ENCODE data around the gene ATP11C. TPM values are rescaled to one million over a fixed set of nuclear protein-coding genes. Genes with fewer than 3 reads are reported as not detected.

Gene ATP11C
- polyA plus RNA-seq, 1 donor (not counting 4 experiments of a cell fraction or from before 2014, with no cell fraction given) = 14.0 TPM

GRCh38 chrX:139758809-139759208 lies 174.0 kb downstream of the ATP11C start:
- H3K9me3 ChIP-seq (ENCODE audit: control insufficient read depth, low read depth, low read length) = no peaks in the 10 kb centered on the region
- dilution Hi-C loops (cut with MboI; ENCODE audit: extremely low pct_ligation_motif_present, low sequenced_read_pairs) = no loop called here
- H2AFZ ChIP-seq (ENCODE audit: control insufficient read depth, low read length) = no peak overlapping the region
- no peak for FAIRE-seq
- no peak for DNase-seq (ENCODE audit: low read depth, low spot score)
- no peak overlapping the region for H3K4me3 ChIP-seq (ENCODE audit: control insufficient read depth in 2 of 3, extremely low read depth in 1 of 3, insufficient read depth in 2 of 3, low read depth in 1 of 3, low read length in 3 of 3)
- H3K36me3 ChIP-seq (ENCODE audit: control insufficient read depth in 2 of 2, extremely low read depth in 1 of 2, insufficient read depth in 2 of 2, low read length in 2 of 2) = no peaks in the 10 kb centered on the region
- H3K79me2 ChIP-seq (ENCODE audit: control insufficient read depth, insufficient read depth, low read length) = no peaks in the 10 kb centered on the region
- no peaks in the 10 kb centered on the region for H3K4me1 ChIP-seq (ENCODE audit: control insufficient read depth, extremely low read depth, insufficient read depth, low read length)
- TF ChIP-seq, protein P1, sequence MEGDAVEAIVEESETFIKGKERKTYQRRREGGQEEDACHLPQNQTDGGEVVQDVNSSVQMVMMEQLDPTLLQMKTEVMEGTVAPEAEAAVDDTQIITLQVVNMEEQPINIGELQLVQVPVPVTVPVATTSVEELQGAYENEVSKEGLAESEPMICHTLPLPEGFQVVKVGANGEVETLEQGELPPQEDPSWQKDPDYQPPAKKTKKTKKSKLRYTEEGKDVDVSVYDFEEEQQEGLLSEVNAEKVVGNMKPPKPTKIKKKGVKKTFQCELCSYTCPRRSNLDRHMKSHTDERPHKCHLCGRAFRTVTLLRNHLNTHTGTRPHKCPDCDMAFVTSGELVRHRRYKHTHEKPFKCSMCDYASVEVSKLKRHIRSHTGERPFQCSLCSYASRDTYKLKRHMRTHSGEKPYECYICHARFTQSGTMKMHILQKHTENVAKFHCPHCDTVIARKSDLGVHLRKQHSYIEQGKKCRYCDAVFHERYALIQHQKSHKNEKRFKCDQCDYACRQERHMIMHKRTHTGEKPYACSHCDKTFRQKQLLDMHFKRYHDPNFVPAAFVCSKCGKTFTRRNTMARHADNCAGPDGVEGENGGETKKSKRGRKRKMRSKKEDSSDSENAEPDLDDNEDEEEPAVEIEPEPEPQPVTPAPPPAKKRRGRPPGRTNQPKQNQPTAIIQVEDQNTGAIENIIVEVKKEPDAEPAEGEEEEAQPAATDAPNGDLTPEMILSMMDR (optimal IDR thresholded peaks at IDR 0.05 in 1 of 3, IDR thresholded peaks at IDR 0.05 in 1 of 3, conservative IDR thresholded peaks at IDR 0.05 in 1 of 3; ENCODE audit: extremely low read depth in 1 of 3, insufficient read depth in 2 of 3, low read length in 3 of 3) = no peak
- no peak for TF ChIP-seq EZH2 (IDR thresholded peaks at IDR 0.05; ENCODE audit: low read length)
- H3K27me3 ChIP-seq (ENCODE audit: control insufficient read depth, extremely low read depth, insufficient read depth, low read length) = no peaks in the 10 kb centered on the region
- H3K27ac ChIP-seq (ENCODE audit: control insufficient read depth, insufficient read depth, low read length) = no peak overlapping the region
- H3K4me2 ChIP-seq (ENCODE audit: control insufficient read depth, extremely low read depth, insufficient read depth, low read depth, low read length) = no peak overlapping the region
- no peak overlapping the region for H3K9ac ChIP-seq (ENCODE audit: control insufficient read depth, extremely low read depth, insufficient read depth, low read length)
- H4K20me1 ChIP-seq (ENCODE audit: control insufficient read depth, extremely low read depth, insufficient read depth, low read length) = no peaks in the 10 kb centered on the region
- H3K9me1 ChIP-seq (ENCODE audit: control insufficient read depth, extremely low read depth, insufficient read depth, low read length) = no peaks in the 10 kb centered on the region

DNA sequence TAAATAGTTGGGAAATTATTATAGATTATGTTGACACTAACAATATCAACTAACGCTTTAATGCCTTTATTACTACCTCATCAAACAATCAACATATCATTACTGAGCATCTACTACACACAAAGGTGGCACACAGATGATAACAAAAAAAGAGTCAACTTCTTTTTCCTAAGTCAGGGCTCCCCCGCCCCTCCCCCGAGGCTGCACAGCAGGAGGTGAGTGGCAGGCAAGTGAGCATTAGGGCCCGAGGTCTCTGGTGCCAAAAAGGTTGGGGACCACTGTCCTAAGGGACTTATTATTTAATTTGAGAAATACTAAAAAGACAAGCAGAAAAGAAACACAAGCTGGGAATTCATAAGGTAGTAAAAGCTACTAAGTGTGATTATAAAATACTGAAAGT lies 174.6 kb downstream of the ATP11C start:
- Histone ChIP-seq H3K27me3 (ENCODE audit: control insufficient read depth, extremely low read depth, insufficient read depth, low read length) (no peaks in the 10 kb centered on the region), H3K4me1 (ENCODE audit: control insufficient read depth, extremely low read depth, insufficient read depth, low read length) (no peaks in the 10 kb centered on the region), H3K36me3 (ENCODE audit: control insufficient read depth in 2 of 2, extremely low read depth in 1 of 2, insufficient read depth in 2 of 2, low read length in 2 of 2) (no peaks in the 10 kb centered on the region), H4K20me1 (ENCODE audit: control insufficient read depth, extremely low read depth, insufficient read depth, low read length) (no peaks in the 10 kb centered on the region), H3K9me1 (ENCODE audit: control insufficient read depth, extremely low read depth, insufficient read depth, low read length) (no peaks in the 10 kb centered on the region), H3K9me3 (ENCODE audit: control insufficient read depth, low read depth, low read length) (no peaks in the 10 kb centered on the region), H3K9ac (ENCODE audit: control insufficient read depth, extremely low read depth, insufficient read depth, low read length) (no peak overlapping the region), H3K79me2 (ENCODE audit: control insufficient read depth, insufficient read depth, low read length) (no peaks in the 10 kb centered on the region), H2AFZ (ENCODE audit: control insufficient read depth, low read length) (no peak overlapping the region), H3K4me3 (ENCODE audit: control insufficient read depth in 2 of 3, extremely low read depth in 1 of 3, insufficient read depth in 2 of 3, low read depth in 1 of 3, low read length in 3 of 3) (no peak overlapping the region), H3K27ac (ENCODE audit: control insufficient read depth, insufficient read depth, low read length) (no peak overlapping the region), H3K4me2 (ENCODE audit: control insufficient read depth, extremely low read depth, insufficient read depth, low read depth, low read length) (no peak overlapping the region)
- no peak for TF ChIP-seq EZH2 (IDR thresholded peaks at IDR 0.05; ENCODE audit: low read length)
- TF ChIP-seq, protein P1 (optimal IDR thresholded peaks at IDR 0.05 in 1 of 3, IDR thresholded peaks at IDR 0.05 in 1 of 3, conservative IDR thresholded peaks at IDR 0.05 in 1 of 3; ENCODE audit: extremely low read depth in 1 of 3, insufficient read depth in 2 of 3, low read length in 3 of 3) = no peak
- dilution Hi-C loops (cut with MboI; ENCODE audit: extremely low pct_ligation_motif_present, low sequenced_read_pairs) = no loop called here
- no peak for FAIRE-seq
- DNase-seq (ENCODE audit: low read depth, low spot score) = no peak

All from keratinocyte (primary cell).